Neural cell (in vitro differentiated cells): Measurements from ENCODE around the gene MACROD1. TPM values are rescaled to one million over a fixed set of nuclear protein-coding genes. Genes with fewer than 3 reads are reported as not detected.

Experiments used
- H2AFZ ChIP-seq: fragments of 200-600, 300-800 bp; sonication (generic), shearing (Covaris generic); 2 replicates; pipeline ENCODE4 v1.6.0; 2014; ENCODE audit warnings: low read depth, mild to moderate bottlenecking, antibody characterized with exemption, low read length, moderate library complexity
- H3F3A ChIP-seq: fragments of 200-600 bp; shearing (Covaris generic); 2 replicates; pipeline ENCODE4 v1.6.1; 2016; ENCODE audit warnings: mild to moderate bottlenecking, moderate library complexity, mixed read lengths, antibody characterized with exemption, low read length; ENCODE audit not compliant: insufficient read depth, poor library complexity, severe bottlenecking
- H3K27ac ChIP-seq: fragments of 200-600, 300-800 bp; sonication (generic), shearing (Covaris generic); 2 replicates; pipeline ENCODE4 v1.5.1; 2014; ENCODE audit warnings: mild to moderate bottlenecking, low read length, moderate library complexity
- H3K27me3 ChIP-seq: fragments of 300-800, 200-600 bp; sonication (generic), shearing (Covaris generic); 2 replicates; pipeline ENCODE4 v1.6.0; 2014; ENCODE audit warnings: mild to moderate bottlenecking, low read depth, low read length, moderate library complexity; ENCODE audit not compliant: insufficient read depth
- H3K36me3 ChIP-seq: fragments of 300-800, 200-600 bp; sonication (generic), shearing (Covaris generic); 2 replicates; pipeline ENCODE4 v1.5.1; 2014; ENCODE audit warnings: mild to moderate bottlenecking, antibody characterized with exemption, low read length, moderate library complexity; ENCODE audit not compliant: insufficient read depth
- H3K4me2 ChIP-seq: fragments of 300-800, 200-600 bp; sonication (generic), shearing (Covaris generic); 2 replicates; pipeline ENCODE4 v1.6.0; 2014; ENCODE audit warnings: mild to moderate bottlenecking, low read length
- H3K4me3 ChIP-seq: fragments of 300-800, 200-600 bp; sonication (generic), shearing (Covaris generic); 2 replicates; pipeline ENCODE4 v1.5.1; 2014; ENCODE audit warnings: mild to moderate bottlenecking, low read length, moderate library complexity
- H3K79me2 ChIP-seq: fragments of 200-600 bp; shearing (Covaris generic); replicated peaks from 2 replicates; pipeline ENCODE4 v1.6.0; 2014; ENCODE audit warnings: mild to moderate bottlenecking, low read length, moderate library complexity; ENCODE audit not compliant: insufficient read depth
- H3K9ac ChIP-seq: fragments of 300-800, 200-600 bp; sonication (generic), shearing (Covaris generic); 2 replicates; pipeline ENCODE4 v1.6.1; 2016; ENCODE audit warnings: mild to moderate bottlenecking, low read length, mixed read lengths
- H3K9me2 ChIP-seq: fragments of 200-600 bp; shearing (Covaris generic); 2 replicates; pipeline ENCODE4 v1.6.1; 2016; ENCODE audit warnings: mild to moderate bottlenecking, low read length, mixed read lengths; ENCODE audit not compliant: insufficient read depth
- H3K9me3 ChIP-seq: fragments of 200-600, 300-800 bp; sonication (generic), shearing (Covaris generic); 2 replicates; pipeline ENCODE4 v1.6.1; 2016; ENCODE audit warnings: mild to moderate bottlenecking, mixed run types, low read length, moderate library complexity, mixed read lengths
- H4K20me1 ChIP-seq: fragments of 200-600 bp; shearing (Covaris generic); 2 replicates; pipeline ENCODE4 v1.6.1; 2016; ENCODE audit warnings: mild to moderate bottlenecking, mixed run types; ENCODE audit not compliant: insufficient read depth
- EP300 ChIP-seq: fragments of 450-650 bp; conservative IDR thresholded peaks from 2 replicates; pipeline ENCODE4 v1.6.1; 2014; ENCODE audit warnings: antibody characterized with exemption, mild to moderate bottlenecking, moderate library complexity; ENCODE audit not compliant: poor library complexity, severe bottlenecking
- EZH2 ChIP-seq: fragments of 200-600, 300-800 bp; shearing (Covaris generic), sonication (generic); IDR thresholded peaks from 2 replicates; pipeline ENCODE4 v1.6.1; 2014; ENCODE audit warnings: antibody characterized with exemption, low read length, borderline replicate concordance, mild to moderate bottlenecking; ENCODE audit not compliant: insufficient read depth, poor library complexity, severe bottlenecking
- MXI1 ChIP-seq: fragments of 450-650 bp; conservative IDR thresholded peaks from 2 replicates; pipeline ENCODE4 v1.6.1; 2014; ENCODE audit warnings: antibody characterized with exemption, mild to moderate bottlenecking; ENCODE audit not compliant: poor library complexity, severe bottlenecking
- POLR2AphosphoS5 ChIP-seq: IDR thresholded peaks from 2 replicates; pipeline ENCODE4 v1.6.1; 2012
- RAD21 ChIP-seq: fragments of 450-650 bp; conservative IDR thresholded peaks from 2 replicates; pipeline ENCODE4 v1.6.1; 2014; ENCODE audit warnings: antibody characterized with exemption, mild to moderate bottlenecking, moderate library complexity
- SMC3 ChIP-seq: fragments of 450-650 bp; conservative IDR thresholded peaks from 2 replicates; pipeline ENCODE4 v1.6.1; 2014; ENCODE audit warnings: antibody characterized with exemption, mild to moderate bottlenecking, moderate library complexity; ENCODE audit not compliant: poor library complexity
- TAF1 ChIP-seq: IDR thresholded peaks from 2 replicates; pipeline ENCODE4 v1.6.1; 2012; ENCODE audit warnings: low read depth
- polyA plus RNA-seq: library from polyadenylated mRNA; depleted of rRNA; stranded (reverse); fragments of >200 nt; gene quantifications from 2 replicates; pipeline ENCODE4 v1.2.3, GENCODE V29; 2014
- TF ChIP-seq, protein P1 (sequence below): IDR thresholded peaks from 2 replicates; pipeline ENCODE4 v1.6.1; 2012; ENCODE audit warnings: borderline replicate concordance
- TF ChIP-seq, protein P2 (sequence below): fragments of 450-650 bp; IDR thresholded peaks from 2 replicates; pipeline ENCODE4 v1.5.1; 2014; ENCODE audit warnings: antibody characterized with exemption, mild to moderate bottlenecking, moderate library complexity; ENCODE audit not compliant: poor library complexity, severe bottlenecking

The MACROD1 gene
- polyA plus RNA-seq, 1 donor from 2014 or later: 30.8 TPM

DNA sequence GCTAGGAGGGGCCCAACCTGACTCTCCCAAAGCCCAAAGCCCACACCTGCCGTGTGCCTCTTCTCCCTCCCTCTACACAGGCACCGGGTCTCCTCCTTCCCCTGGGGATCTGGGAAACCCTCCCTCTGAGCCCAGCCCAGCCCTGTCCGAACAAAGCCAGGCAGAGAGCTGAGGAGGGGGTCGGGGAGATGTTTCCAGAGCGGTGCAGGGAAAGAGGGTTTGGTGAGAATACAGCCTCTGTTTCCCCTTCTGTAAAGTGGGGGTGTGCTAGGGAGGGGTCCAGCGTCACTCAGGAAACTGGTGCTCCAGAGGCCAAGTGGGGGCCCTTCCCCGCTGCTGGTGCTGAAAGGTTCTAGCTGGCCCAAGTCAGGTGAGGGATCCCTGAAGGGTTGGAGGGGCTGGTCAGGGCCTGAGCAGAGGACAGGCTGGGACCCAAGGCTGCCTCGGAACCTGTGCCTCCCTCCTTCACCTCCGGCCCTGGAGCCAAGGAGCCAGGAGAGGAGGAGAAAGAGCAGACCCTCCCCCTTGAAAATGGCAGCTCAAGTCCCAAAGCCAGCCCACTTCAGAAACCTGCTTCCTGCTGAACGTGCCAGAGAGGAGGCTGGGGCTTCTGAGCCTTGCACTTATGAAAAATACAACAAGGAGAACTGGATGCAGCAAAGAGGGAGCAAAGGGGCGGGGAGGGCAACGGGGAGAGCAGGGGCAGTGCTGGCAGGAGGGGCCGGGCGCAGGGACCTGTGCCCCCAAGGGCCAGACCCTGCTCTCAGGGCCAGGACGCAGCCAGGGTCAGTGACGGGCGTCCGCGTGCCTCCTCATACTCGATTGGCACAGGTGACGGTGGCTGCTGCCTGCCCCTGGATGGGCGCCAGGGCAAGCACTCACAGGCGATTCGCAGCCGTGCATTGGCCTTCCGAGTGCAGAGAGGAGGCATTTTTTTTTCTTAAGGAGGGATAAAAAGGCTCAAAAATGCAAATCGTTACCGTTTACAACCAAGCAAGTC lies 43.2 kb downstream of the MACROD1 start (continued):
- no peak for TF ChIP-seq EP300
- no peak for TF ChIP-seq POLR2AphosphoS5

DNA sequence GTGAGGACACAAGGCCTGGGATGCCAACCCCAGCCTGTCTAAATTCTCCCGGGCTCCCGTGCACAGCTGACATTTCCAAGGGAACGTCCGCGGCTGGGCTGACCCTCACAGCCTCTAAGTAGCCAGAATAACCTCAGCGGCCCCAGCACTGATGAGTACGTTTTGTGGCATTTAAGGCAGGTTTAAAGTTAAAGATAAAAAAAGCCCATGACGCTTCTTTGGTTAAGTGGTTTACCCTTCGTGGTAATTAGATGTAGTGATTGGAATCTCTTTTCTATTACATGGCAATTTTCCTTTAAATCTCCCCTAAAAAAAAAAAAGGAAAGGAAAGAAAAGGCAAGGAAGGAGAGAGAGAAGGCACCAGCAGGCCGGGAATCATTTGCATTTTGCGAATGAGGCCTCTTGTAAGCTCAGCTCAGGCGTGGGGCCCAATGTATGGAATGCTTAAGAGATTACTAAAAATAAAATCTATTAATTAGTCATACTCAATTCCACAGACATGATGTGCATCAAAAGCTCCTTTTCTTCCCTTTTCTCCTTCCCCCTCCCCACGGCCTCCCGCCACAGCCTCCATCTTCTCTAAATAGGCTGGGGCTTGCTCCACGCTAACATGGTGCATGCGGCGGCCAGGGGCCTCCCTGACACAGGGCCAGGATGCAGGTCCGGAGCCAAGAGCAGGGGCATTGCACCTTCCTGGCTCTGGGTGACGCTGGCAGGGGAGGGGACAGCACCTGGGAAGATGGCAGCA lies 44.1 kb downstream of the MACROD1 start:
- Histone ChIP-seq H3F3A (no peaks in the 10 kb centered on the region), H3K36me3 (no peaks in the 10 kb centered on the region), H3K4me3 (no peak overlapping the region), H3K9me3 (no peaks in the 10 kb centered on the region), H3K27me3 (no peaks in the 10 kb centered on the region), H4K20me1 (no peaks in the 10 kb centered on the region), H3K27ac (peak overlapping the region; percentile 30), H3K4me2 (no peak overlapping the region), H3K9ac (peak overlapping the region; percentile 28), H3K79me2 (no peaks in the 10 kb centered on the region), H3K9me2 (no peaks in the 10 kb centered on the region), H2AFZ (no peak overlapping the region)
- TF ChIP-seq RAD21 (no peak), EP300 (no peak), POLR2AphosphoS5 (no peak), MXI1 (no peak), SMC3 (no peak), TAF1 (no peak), EZH2 (no peak)
- TF ChIP-seq, protein P1, sequence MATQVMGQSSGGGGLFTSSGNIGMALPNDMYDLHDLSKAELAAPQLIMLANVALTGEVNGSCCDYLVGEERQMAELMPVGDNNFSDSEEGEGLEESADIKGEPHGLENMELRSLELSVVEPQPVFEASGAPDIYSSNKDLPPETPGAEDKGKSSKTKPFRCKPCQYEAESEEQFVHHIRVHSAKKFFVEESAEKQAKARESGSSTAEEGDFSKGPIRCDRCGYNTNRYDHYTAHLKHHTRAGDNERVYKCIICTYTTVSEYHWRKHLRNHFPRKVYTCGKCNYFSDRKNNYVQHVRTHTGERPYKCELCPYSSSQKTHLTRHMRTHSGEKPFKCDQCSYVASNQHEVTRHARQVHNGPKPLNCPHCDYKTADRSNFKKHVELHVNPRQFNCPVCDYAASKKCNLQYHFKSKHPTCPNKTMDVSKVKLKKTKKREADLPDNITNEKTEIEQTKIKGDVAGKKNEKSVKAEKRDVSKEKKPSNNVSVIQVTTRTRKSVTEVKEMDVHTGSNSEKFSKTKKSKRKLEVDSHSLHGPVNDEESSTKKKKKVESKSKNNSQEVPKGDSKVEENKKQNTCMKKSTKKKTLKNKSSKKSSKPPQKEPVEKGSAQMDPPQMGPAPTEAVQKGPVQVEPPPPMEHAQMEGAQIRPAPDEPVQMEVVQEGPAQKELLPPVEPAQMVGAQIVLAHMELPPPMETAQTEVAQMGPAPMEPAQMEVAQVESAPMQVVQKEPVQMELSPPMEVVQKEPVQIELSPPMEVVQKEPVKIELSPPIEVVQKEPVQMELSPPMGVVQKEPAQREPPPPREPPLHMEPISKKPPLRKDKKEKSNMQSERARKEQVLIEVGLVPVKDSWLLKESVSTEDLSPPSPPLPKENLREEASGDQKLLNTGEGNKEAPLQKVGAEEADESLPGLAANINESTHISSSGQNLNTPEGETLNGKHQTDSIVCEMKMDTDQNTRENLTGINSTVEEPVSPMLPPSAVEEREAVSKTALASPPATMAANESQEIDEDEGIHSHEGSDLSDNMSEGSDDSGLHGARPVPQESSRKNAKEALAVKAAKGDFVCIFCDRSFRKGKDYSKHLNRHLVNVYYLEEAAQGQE: no peak
- TF ChIP-seq, protein P2, sequence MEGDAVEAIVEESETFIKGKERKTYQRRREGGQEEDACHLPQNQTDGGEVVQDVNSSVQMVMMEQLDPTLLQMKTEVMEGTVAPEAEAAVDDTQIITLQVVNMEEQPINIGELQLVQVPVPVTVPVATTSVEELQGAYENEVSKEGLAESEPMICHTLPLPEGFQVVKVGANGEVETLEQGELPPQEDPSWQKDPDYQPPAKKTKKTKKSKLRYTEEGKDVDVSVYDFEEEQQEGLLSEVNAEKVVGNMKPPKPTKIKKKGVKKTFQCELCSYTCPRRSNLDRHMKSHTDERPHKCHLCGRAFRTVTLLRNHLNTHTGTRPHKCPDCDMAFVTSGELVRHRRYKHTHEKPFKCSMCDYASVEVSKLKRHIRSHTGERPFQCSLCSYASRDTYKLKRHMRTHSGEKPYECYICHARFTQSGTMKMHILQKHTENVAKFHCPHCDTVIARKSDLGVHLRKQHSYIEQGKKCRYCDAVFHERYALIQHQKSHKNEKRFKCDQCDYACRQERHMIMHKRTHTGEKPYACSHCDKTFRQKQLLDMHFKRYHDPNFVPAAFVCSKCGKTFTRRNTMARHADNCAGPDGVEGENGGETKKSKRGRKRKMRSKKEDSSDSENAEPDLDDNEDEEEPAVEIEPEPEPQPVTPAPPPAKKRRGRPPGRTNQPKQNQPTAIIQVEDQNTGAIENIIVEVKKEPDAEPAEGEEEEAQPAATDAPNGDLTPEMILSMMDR: no peak
